HG02798 (cell line): ENCODE results near the gene PLK5.
A peak's percentile ranks its signal among the peaks of the same experiment; 100 is the strongest.

Source experiments
- ATAC-seq: cut with Tn5 transposase; IDR thresholded peaks from one replicate; pipeline ENCODE4 v1.9.1; 2021; ENCODE audit warnings: mild to moderate bottlenecking; ENCODE audit not compliant: unreplicated experiment, poor library complexity

Gene PLK5

GRCh38 chr19:1551068-1552040 lies 27.5 kb downstream of the PLK5 start:
- no peak for ATAC-seq

- no peak for ATAC-seq
These were observed 29.5 kb downstream of the PLK5 start for GRCh38 chr19:1553415-1553814.

GRCh38 chr19:1554968-1555367 lies 31.1 kb downstream of the PLK5 start:
- no peak for ATAC-seq

DNA sequence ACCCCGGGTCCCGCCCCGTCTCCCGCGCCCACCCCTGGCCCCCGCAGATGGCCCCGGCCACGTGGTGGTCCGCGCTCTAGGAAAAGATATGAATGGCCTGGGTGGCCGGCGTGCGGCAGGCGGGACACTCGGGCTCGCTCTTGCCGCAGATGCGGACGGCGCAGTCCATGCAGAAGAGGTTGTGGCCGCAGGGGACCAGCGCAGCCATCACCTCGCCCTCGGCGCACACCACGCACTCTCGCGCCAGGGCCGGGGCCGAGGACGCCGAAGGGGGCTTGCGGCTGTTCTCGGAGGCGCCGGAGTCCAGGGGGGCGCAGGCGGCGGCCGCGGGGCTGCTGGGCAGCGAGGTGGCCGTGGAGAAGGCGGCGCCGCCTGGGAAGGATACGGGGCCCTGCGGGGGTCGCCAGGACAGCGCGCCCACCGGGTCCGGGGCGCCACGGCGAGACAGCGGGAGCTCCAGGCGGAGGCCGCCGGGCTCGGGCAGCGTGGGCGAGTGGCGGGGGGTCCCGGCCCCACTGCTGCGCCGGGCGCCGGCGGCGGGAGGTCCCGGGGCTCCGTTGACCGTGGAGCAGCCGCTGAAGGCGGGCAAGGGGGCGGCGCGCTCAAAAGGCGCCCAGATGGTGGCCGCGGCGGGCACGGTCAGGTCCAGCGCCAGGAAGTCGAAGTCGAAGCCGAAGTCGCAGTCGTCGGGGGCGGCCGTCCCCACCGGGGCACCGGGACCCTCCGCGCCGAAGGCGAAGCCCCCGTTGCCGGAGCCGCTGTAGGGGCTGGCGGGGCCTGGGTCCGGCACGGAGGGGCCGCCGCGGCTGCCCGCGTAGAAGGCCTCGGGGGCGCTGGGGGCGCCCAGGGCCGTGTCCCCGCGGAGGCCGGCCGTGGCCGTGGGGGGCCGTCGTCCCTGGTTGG lies 31.9 kb downstream of the PLK5 start:
- ATAC-seq = no peak

DNA sequence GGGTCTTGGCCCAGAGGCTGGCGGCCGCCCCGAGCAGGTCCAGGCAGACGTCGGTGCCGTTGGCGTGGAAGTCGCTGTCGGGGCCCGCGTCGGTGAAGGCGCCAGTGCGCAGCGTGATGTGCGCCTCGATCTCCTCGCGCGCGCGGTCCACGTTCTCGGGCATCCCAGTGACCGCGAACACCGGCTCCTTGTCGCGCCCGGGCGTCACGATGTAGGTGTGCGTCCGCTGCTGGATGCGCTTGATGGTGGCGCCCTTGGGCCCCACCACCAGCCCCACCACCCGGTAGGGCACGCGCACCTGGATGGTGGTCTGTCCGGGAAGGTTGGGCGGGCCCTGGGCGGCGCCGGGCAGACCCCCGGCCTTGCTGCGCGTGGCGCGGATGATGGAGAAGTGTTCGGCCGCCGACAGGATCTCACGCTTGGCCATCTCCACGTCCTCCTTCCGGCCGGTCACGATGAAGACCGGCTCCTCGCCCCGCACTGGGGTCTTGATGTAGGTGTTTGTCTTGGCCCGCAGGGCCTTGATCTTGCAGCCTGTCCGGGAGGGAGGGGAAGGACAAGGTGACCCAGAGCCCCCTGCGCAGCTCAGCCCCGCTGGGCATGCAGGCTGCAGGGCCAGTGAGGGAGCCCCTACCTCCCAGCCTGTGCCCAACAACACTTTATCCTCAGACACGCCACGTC lies 32.7 kb downstream of the PLK5 start:
- no peak for ATAC-seq

- no peak for ATAC-seq
These were observed 34.7 kb downstream of the PLK5 start for GRCh38 chr19:1558552-1558951.

- ATAC-seq = no peak
These were observed 36.5 kb downstream of the PLK5 start for GRCh38 chr19:1560286-1560882.

- no peak for ATAC-seq
These were observed 37.5 kb downstream of the PLK5 start for GRCh38 chr19:1561236-1561842.

DNA sequence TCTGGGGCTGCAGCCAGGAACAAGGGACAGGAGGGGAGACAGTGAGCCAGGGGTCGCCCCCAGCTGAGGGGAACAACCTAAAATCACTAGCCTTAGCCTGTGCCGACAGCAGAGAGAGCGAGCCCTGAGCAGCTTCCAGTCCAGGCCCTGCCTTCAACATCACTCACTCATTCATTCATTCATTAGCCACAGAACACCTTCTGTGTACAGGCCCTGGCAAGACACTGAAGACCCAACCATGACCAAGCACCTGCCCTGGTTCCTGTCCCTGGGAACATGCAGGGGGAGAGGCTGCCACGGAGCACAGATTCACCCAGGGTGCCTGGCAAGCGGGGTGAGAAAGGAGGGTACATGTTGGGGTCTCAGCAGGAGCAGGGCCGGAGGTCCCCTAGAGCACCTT lies 39.4 kb downstream of the PLK5 start:
- no peak for ATAC-seq

GRCh38 chr19:1566392-1567115 lies 42.7 kb downstream of the PLK5 start:
- no peak for ATAC-seq

DNA sequence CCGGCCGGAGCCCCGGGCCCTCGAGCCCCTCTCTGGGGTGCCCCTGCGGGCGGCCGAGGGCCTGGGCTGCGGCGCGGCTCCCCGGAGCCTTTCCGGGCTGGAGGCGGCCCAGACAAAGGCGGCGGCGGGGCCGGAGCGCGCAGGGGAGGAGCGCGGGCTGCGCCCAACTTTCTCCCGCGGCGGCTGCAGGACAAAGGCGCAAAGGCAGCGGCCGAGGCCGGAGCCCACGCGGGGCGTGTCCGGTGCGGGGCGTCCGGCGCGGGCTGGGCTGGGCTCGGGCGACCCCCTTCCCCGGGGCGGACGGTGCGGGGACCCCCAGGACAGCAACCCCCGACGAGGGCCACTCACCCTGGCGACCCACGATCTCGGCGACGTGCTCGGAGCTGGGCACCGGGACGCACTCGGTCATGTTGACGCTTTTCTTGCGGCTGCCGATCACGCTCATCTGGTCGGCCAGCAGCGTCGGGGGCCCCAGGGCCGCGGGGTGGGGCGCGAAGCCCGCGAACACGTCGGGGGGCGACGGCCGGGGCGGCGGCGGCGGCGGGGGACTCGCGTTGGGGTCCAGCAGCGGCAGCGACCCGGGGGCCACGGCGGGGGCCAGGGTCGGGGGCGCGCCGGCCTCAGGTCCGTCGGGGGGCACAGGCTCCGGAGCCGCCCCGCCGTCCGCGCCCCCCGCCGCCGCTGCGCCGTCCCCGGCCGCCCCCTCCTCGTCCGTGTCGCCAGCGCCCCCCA lies 43.4 kb downstream of the PLK5 start:
- no peak for ATAC-seq

DNA sequence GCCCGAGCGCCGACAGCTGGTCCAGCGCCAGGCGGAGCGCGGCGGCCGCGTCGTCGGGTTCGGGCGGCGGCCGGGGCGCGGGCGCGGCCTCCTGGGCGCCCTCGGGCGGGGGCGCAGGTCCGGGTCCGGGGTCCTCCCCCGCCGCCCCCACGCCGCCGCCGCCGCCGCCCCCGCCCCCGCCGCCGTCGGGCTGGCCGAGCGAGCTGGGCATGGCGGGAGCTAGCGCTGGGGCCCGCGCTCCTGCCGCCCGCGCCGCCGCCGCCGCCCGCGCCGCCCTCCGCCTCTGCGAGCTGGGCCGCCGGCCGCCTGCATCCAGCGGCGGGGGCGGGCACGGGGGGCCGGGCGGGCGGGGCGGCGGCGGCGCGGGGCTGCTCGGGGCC lies 44.0 kb downstream of the PLK5 start:
- no peak for ATAC-seq

- peak; percentile 84 for ATAC-seq
These were observed 44.6 kb downstream of the PLK5 start, which contains the start of gene MEX3D for GRCh38 chr19:1568320-1569019. Gene MEX3D, minus strand, starts transcription at chr19:1568325. Its CDS starts 267 bp downstream, at chr19:1568058.

DNA sequence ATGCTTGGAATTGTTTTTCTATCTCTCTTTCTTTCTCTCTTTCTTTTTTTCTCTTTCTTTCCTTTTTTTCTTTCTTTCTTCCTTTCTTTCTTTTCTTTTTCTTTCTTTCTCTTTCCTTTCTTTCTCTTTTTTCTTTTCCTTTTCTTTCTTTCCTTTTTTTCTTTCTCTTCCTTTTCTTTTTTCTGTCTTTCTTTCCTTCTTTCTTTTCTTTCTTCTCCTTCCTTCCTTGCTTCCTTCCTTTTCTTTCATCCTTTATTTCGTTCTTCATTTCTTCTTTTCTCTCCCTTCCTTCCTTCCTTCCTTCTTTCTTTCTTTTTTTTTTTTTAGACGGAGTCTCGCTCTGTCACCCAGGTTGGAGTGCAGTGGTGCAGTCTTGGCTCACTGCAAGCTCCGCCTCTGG lies 46.1 kb downstream of the PLK5 start:
- ATAC-seq = no peak

GRCh38 chr19:1570836-1571235 lies 47.0 kb downstream of the PLK5 start:
- no peak for ATAC-seq

DNA sequence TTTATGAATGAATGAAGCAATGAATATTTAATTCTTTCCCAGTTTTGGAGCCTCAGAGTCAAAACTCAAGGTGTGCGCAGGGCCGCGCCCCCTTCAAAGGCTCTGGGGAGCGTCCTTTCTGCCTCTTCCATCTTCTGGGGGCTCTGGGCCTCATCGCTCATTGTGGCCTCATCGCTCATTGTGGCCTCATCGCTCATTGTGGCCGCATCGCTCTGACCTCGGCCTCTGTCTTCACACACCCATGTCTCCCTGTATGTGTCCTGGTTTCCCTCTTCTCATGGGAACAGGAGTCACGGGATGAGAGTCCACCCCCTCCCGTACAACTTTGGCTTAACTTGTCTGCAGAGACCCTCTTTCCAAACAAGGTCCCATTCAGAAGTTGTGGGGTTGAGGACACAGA lies 47.5 kb downstream of the PLK5 start:
- ATAC-seq = no peak

GRCh38 chr19:1572795-1573194 lies 48.9 kb downstream of the PLK5 start:
- ATAC-seq = no peak
